T-helper 17 cell (primary cell): ENCODE results near the gene DCTD. TPM values are rescaled to one million over a fixed set of nuclear protein-coding genes. Genes with fewer than 3 reads are reported as not detected.

ENCODE experiments used
- ATAC-seq: fragments of 150-1000 bp; cut with Tn5 transposase; 2 replicates; pipeline ENCODE4 v1.10.0; 2021; ENCODE audit warnings: mild to moderate bottlenecking, moderate library complexity
- DNase-seq, 3 donors: peaks; one replicate each; pipeline versions ENCODE4 v3.0.0 to v3.0.0-alpha.2; 2020 to 2021
- H3K9me3 ChIP-seq: one replicate; pipeline ENCODE4 v1.7.0; 2013; ENCODE audit warnings: low read length, mild to moderate bottlenecking; ENCODE audit not compliant: control insufficient read depth, poor library complexity, severe bottlenecking
- H3K27ac Mint-ChIP-seq: one replicate; pipeline ENCODE4 v1.8.0; 2022; ENCODE audit warnings: mild to moderate bottlenecking, moderate library complexity, mixed read lengths
- H3K27me3 Mint-ChIP-seq: one replicate; pipeline ENCODE4 v1.8.0; 2022; ENCODE audit warnings: mixed read lengths
- H3K36me3 Mint-ChIP-seq: one replicate; pipeline ENCODE4 v1.8.0; 2022; ENCODE audit warnings: low read depth, mixed read lengths
- H3K4me1 Mint-ChIP-seq: one replicate; pipeline ENCODE4 v1.8.0; 2022; ENCODE audit warnings: mild to moderate bottlenecking, mixed read lengths
- H3K4me3 Mint-ChIP-seq: one replicate; pipeline ENCODE4 v1.8.0; 2022; ENCODE audit warnings: mild to moderate bottlenecking, moderate library complexity, mixed read lengths
- total RNA-seq, 4 donors: library from RNA in 2 of 4; stranded (reverse) in 2 of 4; gene quantifications; one replicate each; pipeline ENCODE4 v1.2.3 and lab custom pipeline; 2022 to 2026

The DCTD gene
- total RNA-seq (10 to 100 TPM; 50.4 to 55.5 TPM), total RNA-seq (lab: John Stamatoyannopoulos, UW) (44.9 to 57.9 reads per million in 2 donors)

- Mint-ChIP-seq H3K4me1 (peaks cover 33% of the 10 kb centered on the region), H3K27ac (peak within 1 kb of the TSS; percentile 91), H3K36me3 (peaks cover 5% of the 10 kb centered on the region), H3K27me3 (peaks cover 2% of the 10 kb centered on the region), H3K4me3 (peak within 1 kb of the TSS; percentile 89)
- DNase-seq: peak; percentile 69 to 75 (median 72)
- no peaks in the 10 kb centered on the region for H3K9me3 ChIP-seq
- peak; percentile 78 for ATAC-seq
These were observed at the start of gene DCTD for GRCh38 chr4:182917182-182918043. DCTD (minus strand) TSS chr4:182917386; CDS start chr4:182915568, 1,818 bp downstream.

- no peak for DNase-seq
- H3K27me3 Mint-ChIP-seq: peaks cover 17% of the 10 kb centered on the region
- H3K4me1 Mint-ChIP-seq: no peaks in the 10 kb centered on the region
- H3K9me3 ChIP-seq: no peaks in the 10 kb centered on the region
- no peak for ATAC-seq
- H3K27ac Mint-ChIP-seq: no peak overlapping the region
- no peak overlapping the region for H3K4me3 Mint-ChIP-seq
- H3K36me3 Mint-ChIP-seq: no peaks in the 10 kb centered on the region
These were observed 43.6 kb upstream of the DCTD start for GRCh38 chr4:182960746-182961145.

- no peak overlapping the region for H3K27ac Mint-ChIP-seq
- no peaks in the 10 kb centered on the region for H3K9me3 ChIP-seq
- DNase-seq: no peak
- peaks cover 13% of the 10 kb centered on the region for H3K27me3 Mint-ChIP-seq
- H3K36me3 Mint-ChIP-seq: no peaks in the 10 kb centered on the region
- ATAC-seq: no peak
- no peak overlapping the region for H3K4me3 Mint-ChIP-seq
- H3K4me1 Mint-ChIP-seq: no peaks in the 10 kb centered on the region
These were observed 43.0 kb upstream of the DCTD start for GRCh38 chr4:182960228-182960627.

GRCh38 chr4:182955411-182955810 lies 38.2 kb upstream of the DCTD start:
- no peak overlapping the region for H3K4me3 Mint-ChIP-seq
- DNase-seq: no peak
- no peak overlapping the region for H3K27ac Mint-ChIP-seq
- H3K36me3 Mint-ChIP-seq: no peaks in the 10 kb centered on the region
- H3K4me1 Mint-ChIP-seq: no peaks in the 10 kb centered on the region
- no peaks in the 10 kb centered on the region for H3K9me3 ChIP-seq
- H3K27me3 Mint-ChIP-seq: no peaks in the 10 kb centered on the region
- ATAC-seq: no peak

GRCh38 chr4:182944484-182945213 lies 27.5 kb upstream of the DCTD start:
- DNase-seq: no peak
- Mint-ChIP-seq H3K36me3 (no peaks in the 10 kb centered on the region), H3K27me3 (peaks cover 40% of the 10 kb centered on the region), H3K4me3 (no peak overlapping the region), H3K4me1 (no peaks in the 10 kb centered on the region), H3K27ac (no peak overlapping the region)
- H3K9me3 ChIP-seq: no peaks in the 10 kb centered on the region
- ATAC-seq: no peak

- H3K9me3 ChIP-seq: no peaks in the 10 kb centered on the region
- Mint-ChIP-seq H3K4me1 (peaks cover 5% of the 10 kb centered on the region), H3K4me3 (no peak overlapping the region), H3K27ac (no peak overlapping the region), H3K36me3 (no peaks in the 10 kb centered on the region), H3K27me3 (peaks cover 28% of the 10 kb centered on the region)
- ATAC-seq (no peak), DNase-seq (no peak)
These were observed 22.5 kb upstream of the DCTD start for GRCh38 chr4:182939680-182940079.

- ATAC-seq: peak; percentile 98
- DNase-seq: peak; percentile 38 to 58 (median 46)
- Mint-ChIP-seq H3K4me1 (peaks cover 11% of the 10 kb centered on the region), H3K36me3 (peaks cover 5% of the 10 kb centered on the region), H3K27me3 (peaks cover 30% of the 10 kb centered on the region), H3K27ac (peak overlapping the region; percentile 69), H3K4me3 (no peak overlapping the region)
- H3K9me3 ChIP-seq: no peaks in the 10 kb centered on the region
These were observed 21.0 kb upstream of the DCTD start for GRCh38 chr4:182938205-182938645.

- peaks cover 33% of the 10 kb centered on the region for H3K27me3 Mint-ChIP-seq
- ATAC-seq: no peak
- H3K4me1 Mint-ChIP-seq: peaks cover 11% of the 10 kb centered on the region
- no peaks in the 10 kb centered on the region for H3K9me3 ChIP-seq
- H3K4me3 Mint-ChIP-seq: no peak overlapping the region
- no peak for DNase-seq
- peak overlapping the region; percentile 69 for H3K27ac Mint-ChIP-seq
- H3K36me3 Mint-ChIP-seq: peaks cover 6% of the 10 kb centered on the region
These were observed 20.4 kb upstream of the DCTD start for GRCh38 chr4:182937268-182938204.

GRCh38 chr4:182932651-182933050 lies 15.5 kb upstream of the DCTD start:
- no peak for DNase-seq
- Mint-ChIP-seq H3K4me1 (peaks cover 5% of the 10 kb centered on the region), H3K27me3 (peaks cover 22% of the 10 kb centered on the region), H3K36me3 (peaks cover 6% of the 10 kb centered on the region), H3K4me3 (no peak overlapping the region), H3K27ac (no peak overlapping the region)
- H3K9me3 ChIP-seq: no peaks in the 10 kb centered on the region
- ATAC-seq: no peak

GRCh38 chr4:182931691-182932345 lies 14.6 kb upstream of the DCTD start:
- DNase-seq (no peak), ATAC-seq (no peak)
- Mint-ChIP-seq H3K27me3 (peaks cover 17% of the 10 kb centered on the region), H3K4me1 (peaks cover 5% of the 10 kb centered on the region), H3K36me3 (peaks cover 6% of the 10 kb centered on the region), H3K4me3 (no peak overlapping the region), H3K27ac (no peak overlapping the region)
- no peaks in the 10 kb centered on the region for H3K9me3 ChIP-seq

- H3K9me3 ChIP-seq: no peaks in the 10 kb centered on the region
- peaks cover 17% of the 10 kb centered on the region for H3K27me3 Mint-ChIP-seq
- DNase-seq: no peak
- no peak overlapping the region for H3K27ac Mint-ChIP-seq
- no peak overlapping the region for H3K4me3 Mint-ChIP-seq
- H3K36me3 Mint-ChIP-seq: peaks cover 6% of the 10 kb centered on the region
- no peak for ATAC-seq
- peaks cover 5% of the 10 kb centered on the region for H3K4me1 Mint-ChIP-seq
These were observed 13.7 kb upstream of the DCTD start for GRCh38 chr4:182930889-182931288.

- Mint-ChIP-seq H3K4me1 (peaks cover 5% of the 10 kb centered on the region), H3K27me3 (peaks cover 17% of the 10 kb centered on the region)
- ATAC-seq: no peak
These were observed 12.1 kb upstream of the DCTD start for GRCh38 chr4:182929296-182929695.

More at GRCh38 chr4:182929296-182929695, 12.1 kb upstream of the DCTD start:
- no peak overlapping the region for H3K27ac Mint-ChIP-seq
- DNase-seq: no peak
- no peak overlapping the region for H3K4me3 Mint-ChIP-seq
- H3K9me3 ChIP-seq: no peaks in the 10 kb centered on the region
- peaks cover 6% of the 10 kb centered on the region for H3K36me3 Mint-ChIP-seq
